Effector CD8-positive, alpha-beta T cell (primary cell): ENCODE measurements around the gene TRIO.

Experiments used
- DNase-seq: peaks from one replicate; lab custom pipeline; 2025; lab: John Stamatoyannopoulos, UW

Gene TRIO

DNA sequence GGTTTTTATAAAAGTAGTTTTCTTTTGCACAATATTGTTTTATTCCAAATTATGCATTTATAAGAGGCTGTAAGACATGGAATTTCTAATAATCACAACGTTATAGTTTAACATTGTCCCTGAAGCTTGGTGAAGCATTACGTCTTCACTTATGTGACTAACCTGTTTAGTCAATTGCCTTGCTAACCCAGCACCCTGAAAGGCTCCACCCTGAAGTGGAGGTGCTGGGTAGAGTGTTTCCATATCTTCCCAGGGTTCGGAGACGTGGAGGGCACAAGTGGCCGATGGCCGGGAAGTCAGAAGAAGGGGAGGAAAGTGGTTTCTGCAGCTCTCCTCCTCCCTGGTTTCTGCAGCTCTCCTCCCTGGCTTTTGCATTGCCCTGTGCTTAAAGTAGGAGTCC is 83.4 kb downstream of the TRIO start:
- no peak for DNase-seq

DNA sequence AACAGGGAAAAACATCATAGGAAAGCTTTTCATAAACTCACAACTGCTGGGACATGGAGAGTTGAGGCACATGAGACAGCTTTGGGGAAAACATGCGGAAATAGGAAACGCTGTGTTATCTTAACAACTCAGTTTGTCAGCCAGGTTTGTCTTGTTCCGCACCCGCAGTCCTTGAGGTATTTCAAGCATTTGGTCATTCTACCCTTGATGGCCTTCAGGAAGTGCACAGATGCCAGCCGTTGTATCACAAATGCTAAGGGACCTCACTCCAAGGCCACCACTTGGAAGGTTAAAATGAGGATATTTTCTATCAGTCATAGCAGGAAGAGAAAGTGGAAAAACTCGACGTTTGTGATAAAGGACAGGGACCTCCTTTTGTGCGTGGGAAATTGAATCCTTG is 83.8 kb downstream of the TRIO start:
- DNase-seq: no peak

DNA sequence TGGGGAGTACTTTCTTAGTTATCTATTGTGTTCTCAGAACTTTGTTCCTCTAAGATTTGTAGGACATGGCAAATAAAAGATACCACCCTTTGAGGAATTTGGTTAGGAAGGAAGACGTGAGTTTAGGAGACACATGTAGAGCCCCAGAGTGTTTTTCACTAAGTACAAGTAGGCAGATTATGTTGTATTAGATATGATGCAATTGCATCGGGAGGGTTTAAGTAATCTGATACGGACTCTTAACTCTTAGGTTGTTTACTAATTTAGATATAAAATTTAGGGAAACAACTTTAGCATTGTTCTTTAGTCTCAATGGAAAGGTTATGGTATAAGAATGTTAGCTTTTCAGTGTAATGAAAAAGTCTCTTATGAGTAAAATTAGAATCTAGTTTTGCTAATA is 84.4 kb downstream of the TRIO start:
- no peak for DNase-seq

DNA sequence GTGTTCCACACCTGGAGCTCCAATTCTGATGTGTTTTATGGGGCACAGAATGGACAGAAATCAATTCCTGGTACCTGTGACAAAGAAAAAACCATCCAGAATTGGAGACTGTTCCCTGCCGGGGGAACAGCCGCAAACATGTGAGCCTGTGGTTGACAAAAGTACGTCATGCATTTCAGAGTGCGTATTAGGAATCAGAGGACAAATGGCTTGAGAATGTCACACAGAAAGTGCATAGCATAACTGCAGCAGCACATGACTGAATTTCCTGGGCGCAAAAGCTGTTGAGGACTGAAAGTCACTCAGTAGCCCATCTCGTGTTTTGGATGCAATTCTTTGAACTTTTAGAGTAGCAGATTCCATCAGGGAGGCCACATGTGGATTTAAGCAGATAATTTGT is 85.1 kb downstream of the TRIO start:
- no peak for DNase-seq

DNA sequence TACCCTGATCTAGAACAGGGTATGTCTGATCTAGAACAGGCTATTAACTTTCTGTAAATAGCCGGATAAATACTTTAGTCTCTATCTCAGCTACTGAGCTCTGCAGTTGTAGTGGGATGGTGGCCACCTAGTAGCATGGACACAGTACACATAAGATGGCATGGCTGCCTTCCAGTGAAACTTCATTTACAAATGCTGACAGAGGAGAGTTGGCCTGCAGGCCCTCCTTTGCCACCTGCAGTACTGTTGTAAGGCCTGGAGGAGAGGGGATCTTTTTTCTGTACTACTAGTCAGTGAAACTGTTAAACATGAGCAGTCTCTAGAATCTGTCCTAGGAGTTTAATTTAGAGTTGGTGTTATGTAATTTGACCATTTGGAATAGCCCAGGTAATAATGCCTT is 86.0 kb downstream of the TRIO start:
- no peak for DNase-seq

DNA sequence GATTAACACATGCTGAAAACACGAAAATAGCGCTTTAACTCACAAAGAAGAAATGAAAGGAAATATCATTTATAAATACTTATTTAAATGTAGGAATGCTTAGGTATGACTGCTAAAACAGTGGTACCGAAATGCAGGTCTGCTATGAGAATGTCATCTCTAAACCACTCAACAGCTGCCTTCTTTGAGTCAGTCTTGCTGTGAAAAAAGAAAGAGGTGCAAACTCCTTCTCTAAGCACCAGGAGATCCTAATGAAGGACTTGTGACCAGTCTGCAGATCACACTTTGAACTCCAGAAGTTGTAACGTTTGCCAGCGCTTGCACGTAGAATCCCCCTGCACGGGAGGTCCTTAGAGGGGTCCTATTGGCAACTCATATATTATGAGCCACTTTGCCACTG is 86.6 kb downstream of the TRIO start:
- no peak for DNase-seq

DNA sequence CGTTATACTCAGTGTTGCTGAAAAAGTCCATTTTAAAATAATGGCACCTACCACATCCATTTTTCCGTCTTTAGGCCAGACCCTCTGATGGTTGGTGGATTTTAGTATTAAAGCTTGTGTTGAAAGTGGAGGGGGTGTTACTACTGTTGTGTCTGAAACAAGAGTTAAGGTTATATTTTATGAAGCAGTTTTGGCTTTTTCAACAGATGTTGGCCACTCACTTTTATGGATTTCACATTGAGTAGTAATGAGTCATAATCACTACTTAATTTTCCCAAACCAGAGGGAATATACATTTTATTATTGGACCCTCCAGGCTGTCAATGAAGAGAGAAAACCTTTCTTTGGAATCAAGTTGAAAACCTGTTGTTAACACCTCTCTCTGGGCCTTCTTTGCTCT is 88.0 kb downstream of the TRIO start:
- DNase-seq: no peak

DNA sequence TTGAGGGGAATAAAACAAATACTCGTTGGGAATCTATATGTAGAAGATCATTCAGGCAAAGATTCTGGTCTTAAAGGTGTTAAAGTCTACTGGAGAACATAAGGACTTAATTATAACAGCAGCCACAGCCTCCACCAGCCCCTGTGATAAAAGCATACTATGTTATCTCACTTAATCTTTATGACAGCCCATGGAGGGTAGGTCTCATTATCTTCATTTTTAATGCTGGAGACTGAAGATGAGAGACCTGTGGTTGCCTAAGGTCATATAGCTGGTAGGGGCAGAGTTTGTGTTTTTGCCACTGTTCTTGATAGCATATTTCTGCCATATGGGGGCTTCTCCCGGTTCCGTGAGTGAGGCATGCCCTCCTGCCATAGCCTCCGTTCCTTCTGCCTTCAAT is 88.7 kb downstream of the TRIO start:
- no peak for DNase-seq

DNA sequence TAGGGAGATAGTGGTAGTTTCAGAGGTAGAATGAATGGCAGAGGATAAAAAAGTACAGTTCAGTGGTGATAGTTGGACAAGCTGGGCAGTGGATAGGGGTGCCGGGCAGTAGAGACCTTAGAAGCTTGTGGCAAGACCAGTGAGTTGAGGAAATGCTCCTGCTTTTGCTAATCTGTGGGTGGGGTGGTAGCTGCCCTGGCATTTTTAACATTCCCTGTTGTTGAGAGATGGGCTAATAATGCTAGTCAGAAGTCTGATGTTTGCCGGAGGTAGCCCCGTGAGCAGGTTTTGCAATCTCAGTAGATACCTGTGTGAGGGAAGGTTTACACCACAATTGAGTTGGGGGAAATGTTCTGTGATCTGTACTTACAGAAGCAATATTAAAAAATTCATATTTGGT is 91.1 kb downstream of the TRIO start:
- no peak for DNase-seq

DNA sequence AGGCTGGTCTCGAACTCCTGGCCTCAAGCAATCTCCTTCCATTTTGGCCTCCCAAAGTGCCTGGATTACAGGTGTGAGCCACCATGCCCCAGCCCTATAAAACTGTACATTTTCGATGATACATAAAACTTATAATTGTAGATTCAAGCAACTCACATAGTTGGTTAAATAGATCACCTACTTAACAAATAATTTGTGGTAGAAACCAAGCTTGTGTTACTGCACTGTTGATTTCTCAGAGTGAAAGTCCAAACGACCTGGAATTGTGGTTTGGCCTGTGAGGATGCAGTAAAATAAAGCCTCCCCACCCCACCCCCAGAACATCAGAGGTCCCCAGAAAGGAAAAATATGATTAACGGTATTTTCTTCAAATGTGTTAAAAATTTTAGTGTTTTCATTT is 92.7 kb downstream of the TRIO start:
- no peak for DNase-seq

DNA sequence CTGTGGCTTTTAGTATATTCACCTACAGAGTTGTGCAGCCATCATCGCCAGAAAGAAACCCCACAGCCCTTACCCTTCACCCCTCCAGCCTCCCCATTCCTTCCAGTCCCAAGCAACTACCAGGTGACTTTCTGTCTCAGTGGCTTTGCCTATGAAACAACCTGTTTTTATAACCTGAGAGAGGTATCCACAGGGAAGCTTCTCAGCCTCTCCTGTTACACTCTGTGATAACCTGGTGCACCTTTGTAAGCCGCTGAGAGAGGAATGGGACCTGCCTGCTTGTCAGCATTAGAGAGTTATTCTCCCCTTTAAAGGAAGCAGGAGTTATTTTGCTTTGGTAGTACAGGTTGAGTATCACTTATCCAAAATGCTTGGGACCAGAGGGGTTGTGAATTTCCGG is 93.6 kb downstream of the TRIO start:
- no peak for DNase-seq

DNA sequence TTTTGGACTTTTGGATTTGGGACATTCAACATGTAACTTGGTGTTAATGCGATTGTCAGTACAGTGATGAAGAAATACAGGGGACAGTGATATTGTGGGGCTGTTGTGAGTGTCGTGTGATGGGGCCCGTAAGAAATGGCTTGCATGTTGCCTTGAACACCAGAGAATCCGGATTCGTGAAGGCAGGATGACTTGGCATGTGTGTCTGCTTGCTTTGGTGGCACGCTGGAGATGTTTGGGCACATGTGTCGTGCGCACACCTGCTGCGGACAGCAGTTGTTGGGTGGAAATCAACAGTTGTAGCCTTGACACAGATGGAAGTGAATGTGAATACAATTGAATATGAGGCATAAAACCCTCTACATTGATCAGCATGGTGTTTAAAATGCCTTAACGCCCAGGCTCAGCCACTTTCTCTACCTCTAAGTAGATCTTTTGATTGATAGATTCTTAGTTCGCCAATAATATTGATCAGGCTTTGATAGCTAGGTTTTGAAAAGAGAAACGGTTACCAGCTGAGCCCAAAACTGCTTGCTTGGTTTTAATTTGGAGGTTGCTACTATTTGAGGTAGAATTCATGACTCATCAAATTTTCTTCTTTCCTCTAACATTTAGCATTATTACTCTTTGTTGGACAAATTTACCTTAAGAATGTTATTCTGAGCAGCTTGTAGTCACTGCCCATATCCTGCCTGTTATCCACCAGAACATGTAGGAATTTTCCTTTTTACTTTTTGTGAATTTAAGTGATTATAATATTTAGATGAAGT is 94.4 kb downstream of the TRIO start:
- no peak for DNase-seq

DNA sequence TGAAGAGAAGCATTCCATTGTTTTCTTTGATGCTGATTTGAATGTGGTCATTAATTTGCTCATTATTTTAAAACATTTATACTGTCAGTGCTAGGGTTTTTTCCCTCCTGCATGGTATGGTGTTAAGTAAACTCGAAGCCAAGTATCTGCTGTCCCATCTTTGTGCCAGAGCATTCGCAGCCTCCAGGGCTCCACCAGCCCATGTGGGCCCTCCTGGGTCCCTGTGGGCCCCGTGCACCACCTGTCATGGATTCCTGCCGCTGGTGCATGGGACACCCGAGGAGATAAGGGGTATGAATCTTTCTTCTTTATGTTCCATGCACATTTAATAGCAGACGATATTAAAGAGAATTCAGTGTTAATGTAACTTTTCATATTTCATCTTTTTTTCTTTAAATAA is 95.1 kb downstream of the TRIO start:
- no peak for DNase-seq

DNA sequence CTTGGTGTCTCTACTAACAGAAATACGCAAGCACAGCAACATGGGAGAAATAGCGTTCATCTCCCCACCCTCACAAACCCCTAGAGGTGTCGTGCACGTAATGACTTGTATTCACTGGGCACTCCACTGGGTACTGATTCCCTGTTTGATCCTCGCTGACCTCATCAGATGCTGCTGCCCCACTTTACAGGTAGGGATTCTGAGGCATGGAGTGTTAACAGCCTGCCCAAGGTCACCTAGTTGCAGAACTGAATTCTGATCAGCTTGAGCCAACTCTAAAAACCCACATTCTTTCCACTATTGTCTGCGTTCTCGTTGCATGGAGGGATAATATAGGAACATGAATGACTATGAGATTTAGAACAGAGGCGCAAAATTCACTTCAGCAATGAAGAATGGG is 96.3 kb downstream of the TRIO start:
- no peak for DNase-seq

DNA sequence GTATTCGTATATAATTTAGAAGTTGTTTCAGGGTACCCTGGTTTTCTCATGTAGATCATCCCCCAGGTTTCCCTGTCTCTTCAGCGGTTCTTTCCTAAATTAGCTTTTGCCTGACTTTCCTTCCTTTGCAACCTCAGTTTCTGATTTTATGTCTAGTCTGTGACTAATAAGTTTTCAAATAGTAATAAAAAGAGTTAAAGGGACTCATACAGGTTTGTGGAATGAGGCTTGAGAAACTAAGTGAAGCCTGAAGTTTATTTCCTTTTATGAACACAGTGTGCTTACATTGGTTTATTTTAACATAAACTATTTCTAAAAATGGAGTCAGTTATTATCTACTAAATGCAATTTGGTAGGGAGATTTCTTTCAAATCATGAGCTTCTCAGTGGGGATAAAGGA is 96.8 kb downstream of the TRIO start:
- no peak for DNase-seq

DNA sequence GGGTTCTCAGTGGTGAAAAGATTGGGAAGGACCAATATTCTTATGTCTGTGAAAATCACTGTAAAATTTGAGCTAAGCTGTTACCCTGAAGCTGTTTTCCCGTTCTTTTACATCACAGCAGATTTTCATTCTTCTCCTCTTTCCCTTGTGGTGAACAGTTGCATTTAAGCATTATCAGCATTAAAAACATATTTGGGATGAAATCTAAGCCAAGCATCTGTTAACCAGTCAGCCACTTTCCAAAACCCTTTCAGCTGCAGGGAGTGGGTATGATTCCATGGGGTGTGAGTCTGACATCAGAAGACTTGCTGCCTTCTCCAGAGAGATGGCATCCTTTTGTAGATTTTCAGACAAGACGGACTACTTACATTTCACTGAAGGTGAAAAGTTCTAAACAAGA is 97.2 kb downstream of the TRIO start:
- DNase-seq: no peak

DNA sequence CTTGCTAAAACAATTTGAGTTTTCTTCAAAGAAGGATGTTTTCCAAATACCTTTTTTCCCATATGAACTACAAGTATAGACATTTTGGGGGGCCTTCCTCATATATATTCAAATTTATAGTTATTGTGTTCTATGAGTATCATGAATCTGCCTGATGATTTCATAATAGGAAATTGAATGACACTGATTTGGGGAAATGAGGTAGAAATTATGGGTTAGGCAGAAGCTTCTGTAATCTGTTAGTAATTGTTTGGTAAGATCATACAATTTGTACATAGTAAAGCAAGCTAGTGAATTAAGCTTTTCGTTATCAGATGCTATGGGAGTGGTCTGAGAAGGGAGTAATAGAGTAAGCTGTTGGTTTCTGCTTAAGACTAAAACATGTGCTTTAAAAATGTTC is 98.0 kb downstream of the TRIO start:
- no peak for DNase-seq

DNA sequence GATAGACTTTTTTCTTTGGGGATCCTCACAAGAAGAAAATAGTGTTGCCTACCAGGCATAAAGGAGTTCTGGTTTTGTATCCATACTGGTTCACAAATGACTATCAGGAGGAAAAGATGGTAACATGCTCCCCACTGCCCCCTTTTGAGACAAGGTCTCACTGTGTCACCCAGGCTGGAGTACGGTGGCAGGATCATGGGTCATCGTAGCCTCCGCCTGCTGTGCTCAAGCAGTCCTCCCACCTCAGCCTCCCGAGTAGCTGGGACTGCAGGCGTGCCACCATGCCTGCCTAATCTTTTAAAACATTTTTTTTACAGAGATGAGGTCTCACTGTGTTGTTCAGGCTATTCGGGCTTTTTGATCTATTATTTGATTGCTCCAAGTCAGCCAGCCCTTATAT is 99.3 kb downstream of the TRIO start:
- no peak for DNase-seq

DNA sequence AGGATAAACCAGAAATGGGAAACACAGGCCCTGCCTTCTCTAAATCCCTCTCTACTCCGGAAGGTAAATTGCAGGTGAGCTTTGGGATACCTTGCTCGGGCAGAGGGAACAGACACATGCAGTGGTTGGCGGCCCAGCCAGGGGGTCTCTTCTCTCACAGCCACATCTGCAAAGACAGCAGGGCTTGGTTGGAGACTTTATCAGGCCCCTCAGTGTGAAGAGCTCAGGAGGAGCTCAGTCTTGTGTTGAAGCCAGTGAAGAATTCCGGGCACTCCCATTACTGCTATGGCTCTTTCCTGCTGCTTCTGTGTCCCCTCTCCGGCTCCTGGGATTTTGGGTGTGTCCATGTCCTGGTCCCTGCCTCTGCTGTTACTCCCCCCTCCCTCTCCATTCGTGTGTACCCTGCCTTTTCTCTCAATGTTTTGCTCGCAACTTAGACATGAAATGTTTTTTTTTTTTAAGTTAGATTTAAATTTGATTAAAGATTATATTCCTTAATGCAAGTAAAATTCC is 99.8 kb downstream of the TRIO start:
- no peak for DNase-seq

DNA sequence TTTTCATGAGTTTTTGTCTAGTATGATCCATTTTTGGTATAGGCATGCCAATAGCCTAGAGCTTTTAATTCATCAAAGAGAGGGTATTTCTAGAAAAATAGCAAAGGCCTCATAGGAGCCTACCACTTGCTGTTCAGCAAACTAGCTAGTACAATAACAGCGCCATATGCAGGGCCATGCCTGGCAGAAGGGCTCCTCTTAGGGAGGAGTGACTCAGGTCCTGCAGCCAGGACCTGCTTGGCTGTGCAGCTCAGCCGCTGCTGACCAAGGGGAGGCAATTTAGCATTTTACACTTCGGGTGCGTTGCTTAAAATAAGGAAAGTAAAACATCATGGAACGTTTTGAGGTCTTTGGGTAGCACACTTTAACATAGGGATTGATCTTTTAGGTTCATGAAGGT is 100.6 kb downstream of the TRIO start:
- DNase-seq: no peak

DNA sequence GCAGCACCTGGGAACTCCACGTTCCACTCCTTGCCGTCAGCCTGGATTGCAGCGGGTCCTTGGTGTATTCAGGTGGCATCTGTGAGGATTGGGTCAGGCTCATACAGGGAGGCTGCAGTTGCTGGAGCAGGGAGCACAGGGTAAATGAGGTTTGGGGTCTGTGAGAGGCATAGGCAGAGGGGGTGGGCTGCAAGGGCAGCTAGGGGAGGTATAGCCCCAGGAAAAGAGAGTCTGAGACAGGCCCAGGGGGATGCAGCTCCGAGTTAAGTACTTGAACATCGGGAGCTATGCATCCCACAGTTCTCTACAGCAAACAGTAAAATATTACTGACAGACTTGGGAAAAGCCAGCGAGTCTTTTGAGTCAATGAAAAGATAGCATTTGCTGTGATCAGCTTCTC is 101.6 kb downstream of the TRIO start:
- DNase-seq: no peak

DNA sequence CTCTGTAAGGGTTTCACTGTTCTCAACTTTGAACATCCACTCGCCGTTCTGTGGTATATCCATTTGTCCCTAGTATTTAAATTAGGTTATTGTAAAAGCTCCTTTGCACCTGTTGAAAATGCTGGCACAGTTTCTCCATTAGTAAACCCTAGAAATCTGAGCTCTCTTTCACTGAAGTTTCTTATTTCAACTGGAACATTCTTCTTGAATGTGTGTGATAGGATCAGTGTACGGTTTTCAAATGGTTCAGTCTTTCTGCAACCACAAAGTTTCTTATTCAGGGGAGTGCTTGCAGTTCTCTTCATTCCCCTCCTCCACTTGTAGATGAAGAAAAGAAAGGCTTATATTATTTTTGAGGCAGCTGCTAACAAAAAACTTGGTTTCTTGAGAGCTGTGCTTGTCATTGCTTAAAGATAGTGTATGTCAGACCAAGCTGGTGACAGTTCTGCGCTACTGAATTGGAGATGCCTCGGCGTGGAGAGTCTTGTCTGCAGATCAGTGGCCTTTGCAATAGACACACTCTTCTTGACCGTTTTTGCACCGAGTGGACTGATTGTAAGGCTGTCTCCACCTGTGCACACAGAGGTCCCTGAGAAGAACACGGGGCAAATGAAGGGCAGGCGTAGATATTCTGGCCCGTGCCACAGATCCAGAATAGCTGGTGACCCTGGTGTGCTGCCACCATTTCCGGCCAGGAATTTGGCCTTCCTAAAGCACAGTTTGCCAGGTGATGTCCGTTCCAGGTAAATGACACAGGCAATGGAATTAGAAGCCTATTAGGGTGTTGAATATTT is 102.2 kb downstream of the TRIO start:
- no peak for DNase-seq

DNA sequence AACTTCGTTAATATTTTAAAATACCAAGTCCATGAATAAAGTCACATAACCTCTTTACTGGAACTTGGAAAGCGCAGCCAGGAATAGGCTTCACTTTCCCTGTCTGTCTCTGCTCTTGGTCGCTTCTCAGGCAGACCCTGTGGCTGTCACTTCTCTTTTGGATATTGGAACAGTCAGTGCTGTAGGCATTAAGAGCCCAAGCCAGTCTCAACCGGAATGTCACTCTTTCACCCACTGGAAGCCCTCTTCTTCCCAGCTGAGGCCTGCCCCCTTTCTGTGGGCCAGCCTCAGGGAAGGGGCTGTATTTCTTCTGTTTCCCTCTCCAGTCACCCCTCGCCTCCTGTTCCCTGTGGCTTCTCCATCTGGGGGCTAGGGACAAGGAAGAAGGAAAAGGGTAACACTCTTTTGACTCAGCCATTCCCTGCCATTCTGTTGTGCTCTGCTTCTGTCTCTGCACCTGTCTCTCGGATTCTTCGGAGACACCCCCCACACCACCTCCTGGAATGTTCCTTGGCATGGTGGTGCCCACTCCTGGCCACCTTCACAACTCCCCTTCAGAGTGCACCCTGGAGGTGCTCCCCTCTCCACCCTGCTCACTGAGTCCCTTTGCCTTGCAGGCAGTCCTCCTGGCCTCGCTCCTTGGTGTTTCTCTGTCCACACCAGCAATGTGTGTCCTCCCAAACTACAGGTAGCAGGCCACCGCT is 103.4 kb downstream of the TRIO start:
- no peak for DNase-seq
